Esophagus squamous epithelium (tissue), 5 donors: Measurements from ENCODE around the gene HSD17B2. TPM values are rescaled to one million over a fixed set of nuclear protein-coding genes. Genes with fewer than 3 reads are reported as not detected.

Source experiments
- DNase-seq: peaks from one replicate; lab custom pipeline; 2025; lab: John Stamatoyannopoulos, UW
- H3K27ac ChIP-seq, 4 donors: fragments of 200-600 bp; sonication (generic); one replicate each; pipeline ENCODE4 v1.5.1; 2016 to 2019; ENCODE audit warnings: mild to moderate bottlenecking in 1 of 4
- H3K27me3 ChIP-seq, 4 donors: fragments of 200-600 bp; sonication (generic); 1 replicate in 3 of 4; 2 replicates in 1 of 4; pipeline versions ENCODE4 v1.5.1 to v1.6.0; 2017 to 2021; ENCODE audit warnings: antibody characterized with exemption in 1 of 4
- H3K36me3 ChIP-seq, 3 donors: fragments of 200-600 bp; sonication (generic); one replicate each; pipeline ENCODE4 v1.5.1; 2016 to 2019
- H3K4me1 ChIP-seq, 3 donors: fragments of 200-600 bp; sonication (generic); one replicate each; pipeline ENCODE4 v1.5.1; 2017 to 2019
- H3K4me3 ChIP-seq, 4 donors: fragments of 200-600 bp; sonication (generic); 1 replicate in 3 of 4; 2 replicates in 1 of 4; pipeline ENCODE4 v1.5.1; 2016 to 2019; ENCODE audit warnings: mild to moderate bottlenecking in 2 of 4, moderate library complexity in 1 of 4
- H3K9me3 ChIP-seq, 3 donors: fragments of 200-600 bp; sonication (generic); one replicate each; pipeline ENCODE4 v1.5.1; 2016 to 2019
- CTCF ChIP-seq, 6 experiments: fragments of 450-650 bp in 4 of 6; fragments of 200-600 bp in 2 of 6; sonication (generic) in 2 of 6; IDR thresholded peaks; one replicate each; pipeline ENCODE4 v1.5.1; 2016 to 2019; ENCODE audit warnings: antibody characterized with exemption in 6 of 6, mild to moderate bottlenecking in 4 of 6, moderate library complexity in 4 of 6
- POLR2A ChIP-seq, 4 donors: fragments of 450-650 bp; IDR thresholded peaks; one replicate each; pipeline ENCODE4 v1.6.1; 2017; ENCODE audit warnings: antibody characterized with exemption in 4 of 4, mild to moderate bottlenecking in 4 of 4, moderate library complexity in 3 of 4
- WGBS, 2 donors: methylation state at CpG; one replicate each; pipeline ENCODE4 v1.1.5; 2018; 5-methylcytosine and 5-hydroxymethylcytosine counted together
- intact Hi-C: fragments of 100-400 bp; cut with DNase I; formaldehyde crosslinking; loops from one replicate; pipeline ENCODE4 v1.15.0; 2022
- total RNA-seq, 4 donors: library from RNA; depleted of rRNA; stranded (reverse); fragments of >200 nt; gene quantifications; one replicate each; pipeline ENCODE4 v1.1.0, GENCODE V29; 2016
- donor health status: DM: yes; HTN: yes; CAD: no.

Gene HSD17B2
- total RNA-seq, 4 donors from 2014 or later: 0.72 to 5.1 (median 2.5) TPM

- Histone ChIP-seq H3K27me3 (no peaks in the 10 kb centered on the region), H3K9me3 (no peaks in the 10 kb centered on the region), H3K4me1 (peaks cover 0 to 10% (median 0%) of the 10 kb centered on the region in 3 donors), H3K27ac (peak overlapping the region in 3 of 4 donors; percentile 5 to 27 (median 15)), H3K4me3 (no peak overlapping the region), H3K36me3 (no peaks in the 10 kb centered on the region)
- no peak for TF ChIP-seq CTCF (IDR thresholded peaks at IDR 0.05)
- no peak for TF ChIP-seq POLR2A (IDR thresholded peaks at IDR 0.05)
- intact Hi-C loops: no loop called here
- no peak for DNase-seq
- WGBS, 2 donors: 59 to 61% methylated on average over 2 of the region's 2 CpGs
Measured at GRCh38 chr16:82085011-82085779, 50.1 kb downstream of the HSD17B2 start.

GRCh38 chr16:82088483-82088882 lies 53.4 kb downstream of the HSD17B2 start:
- intact Hi-C loops: no loop called here
- no peaks in the 10 kb centered on the region for H3K36me3 ChIP-seq
- H3K27me3 ChIP-seq: no peaks in the 10 kb centered on the region
- H3K4me1 ChIP-seq: peaks cover 0 to 12% (median 0%) of the 10 kb centered on the region in 3 donors
- no peak overlapping the region for H3K4me3 ChIP-seq
- no peaks in the 10 kb centered on the region for H3K9me3 ChIP-seq
- DNase-seq: no peak
- H3K27ac ChIP-seq: peak overlapping the region in 3 of 4 donors; percentile 33 to 68 (median 58)
- 59 to 66% methylated on average over 4 of the region's 4 CpGs for WGBS, 2 donors
- no peak for TF ChIP-seq CTCF (IDR thresholded peaks at IDR 0.05)
- TF ChIP-seq POLR2A (IDR thresholded peaks at IDR 0.05): no peak

- Histone ChIP-seq H3K27me3 (no peaks in the 10 kb centered on the region), H3K4me1 (peaks cover 0 to 12% (median 0%) of the 10 kb centered on the region in 3 donors), H3K4me3 (no peak overlapping the region), H3K36me3 (no peaks in the 10 kb centered on the region), H3K27ac (no peak overlapping the region), H3K9me3 (no peaks in the 10 kb centered on the region)
- WGBS, 2 donors: 88 to 100% methylated on average over 1 of the region's 1 CpG
- no peak for DNase-seq
- TF ChIP-seq CTCF (IDR thresholded peaks at IDR 0.05) (no peak), POLR2A (IDR thresholded peaks at IDR 0.05) (no peak)
- intact Hi-C loops: no loop called here
Measured at GRCh38 chr16:82091241-82091640, 56.2 kb downstream of the HSD17B2 start.

GRCh38 chr16:82092711-82093110 lies 57.7 kb downstream of the HSD17B2 start:
- Histone ChIP-seq H3K4me3 (no peak overlapping the region), H3K9me3 (no peaks in the 10 kb centered on the region), H3K27ac (no peak overlapping the region), H3K27me3 (no peaks in the 10 kb centered on the region), H3K4me1 (peaks cover 0 to 12% (median 0%) of the 10 kb centered on the region in 3 donors), H3K36me3 (no peaks in the 10 kb centered on the region)
- intact Hi-C loops: no loop called here
- DNase-seq: no peak
- no peak for TF ChIP-seq CTCF (IDR thresholded peaks at IDR 0.05)
- no peak for TF ChIP-seq POLR2A (IDR thresholded peaks at IDR 0.05)
- WGBS, 2 donors: 84% methylated on average over 2 of the region's 2 CpGs

GRCh38 chr16:82093666-82094300 lies 58.7 kb downstream of the HSD17B2 start:
- H3K27me3 ChIP-seq: no peaks in the 10 kb centered on the region
- TF ChIP-seq POLR2A (IDR thresholded peaks at IDR 0.05): no peak
- TF ChIP-seq CTCF (IDR thresholded peaks at IDR 0.05): no peak
- peaks cover 0 to 11% (median 0%) of the 10 kb centered on the region in 3 donors for H3K4me1 ChIP-seq
- DNase-seq: no peak
- intact Hi-C loops: no loop called here
- no peak overlapping the region for H3K27ac ChIP-seq
- no peak overlapping the region for H3K4me3 ChIP-seq
- no peaks in the 10 kb centered on the region for H3K36me3 ChIP-seq
- no peaks in the 10 kb centered on the region for H3K9me3 ChIP-seq
